ENCODE results near the gene CEP70. TPM values are rescaled to one million over a fixed set of nuclear protein-coding genes. Genes with fewer than 3 reads are reported as not detected.

CEP70 gene
- total RNA-seq, 4 donors from 2014 or later = 19.7 to 24.6 (median 21.5) TPM

DNA sequence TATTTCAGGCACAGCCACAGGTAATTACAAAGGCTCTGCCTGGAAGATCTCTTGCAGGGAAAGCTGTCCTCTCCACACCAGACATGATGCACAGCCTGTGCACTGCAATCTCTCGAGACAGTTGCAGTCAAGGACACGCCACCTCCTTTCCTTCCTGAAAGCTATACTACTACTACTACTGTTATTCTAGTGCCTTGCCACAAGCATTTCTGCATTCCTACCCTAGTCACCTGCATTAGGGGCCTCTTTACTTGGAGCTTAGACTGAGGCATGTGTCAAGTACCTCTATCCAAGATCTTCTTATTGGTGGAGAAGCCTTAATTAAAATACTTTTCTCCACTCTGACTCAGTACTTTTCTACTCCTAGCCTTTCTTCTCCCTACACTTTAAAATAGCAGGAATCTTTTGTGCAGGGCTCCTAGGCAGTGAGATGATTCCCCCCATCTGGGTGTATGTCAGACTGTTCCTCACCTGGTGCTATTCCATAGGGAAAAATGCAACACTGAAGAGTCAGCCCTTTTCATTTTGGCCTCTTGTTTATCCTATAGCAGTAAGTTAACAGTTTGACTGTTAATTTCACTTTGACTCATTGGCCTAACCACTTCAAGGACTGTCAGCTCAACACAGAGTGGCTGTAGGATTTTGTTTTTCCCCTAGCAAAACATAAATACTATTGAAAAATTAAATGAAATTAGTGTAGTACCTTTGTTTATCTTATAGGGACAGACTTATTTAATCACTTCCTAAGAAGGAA is 80.8 kb downstream of the CEP70 start:
- no peaks in the 10 kb centered on the region for H3K27me3 ChIP-seq
- no peak overlapping the region for H3K27ac ChIP-seq
- no peak for DNase-seq (ENCODE audit: low spot score in 2 of 2)
- H3K9me3 ChIP-seq = peaks cover 0 to 10% (median 4%) of the 10 kb centered on the region in 4 donors
- no peak overlapping the region for H3K4me3 ChIP-seq
- no peak for TF ChIP-seq EP300 (IDR thresholded peaks at IDR 0.05)
- TF ChIP-seq, protein P1, sequence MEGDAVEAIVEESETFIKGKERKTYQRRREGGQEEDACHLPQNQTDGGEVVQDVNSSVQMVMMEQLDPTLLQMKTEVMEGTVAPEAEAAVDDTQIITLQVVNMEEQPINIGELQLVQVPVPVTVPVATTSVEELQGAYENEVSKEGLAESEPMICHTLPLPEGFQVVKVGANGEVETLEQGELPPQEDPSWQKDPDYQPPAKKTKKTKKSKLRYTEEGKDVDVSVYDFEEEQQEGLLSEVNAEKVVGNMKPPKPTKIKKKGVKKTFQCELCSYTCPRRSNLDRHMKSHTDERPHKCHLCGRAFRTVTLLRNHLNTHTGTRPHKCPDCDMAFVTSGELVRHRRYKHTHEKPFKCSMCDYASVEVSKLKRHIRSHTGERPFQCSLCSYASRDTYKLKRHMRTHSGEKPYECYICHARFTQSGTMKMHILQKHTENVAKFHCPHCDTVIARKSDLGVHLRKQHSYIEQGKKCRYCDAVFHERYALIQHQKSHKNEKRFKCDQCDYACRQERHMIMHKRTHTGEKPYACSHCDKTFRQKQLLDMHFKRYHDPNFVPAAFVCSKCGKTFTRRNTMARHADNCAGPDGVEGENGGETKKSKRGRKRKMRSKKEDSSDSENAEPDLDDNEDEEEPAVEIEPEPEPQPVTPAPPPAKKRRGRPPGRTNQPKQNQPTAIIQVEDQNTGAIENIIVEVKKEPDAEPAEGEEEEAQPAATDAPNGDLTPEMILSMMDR (IDR thresholded peaks at IDR 0.05) = no peak
- TF ChIP-seq POLR2A (IDR thresholded peaks at IDR 0.05) = no peak
- peaks cover 0 to 34% (median 8%) of the 10 kb centered on the region in 3 donors for H3K36me3 ChIP-seq
- 81 to 85% methylated on average over 2 of the region's 2 CpGs for WGBS, 2 donors
- no peaks in the 10 kb centered on the region for H3K4me1 ChIP-seq

DNA sequence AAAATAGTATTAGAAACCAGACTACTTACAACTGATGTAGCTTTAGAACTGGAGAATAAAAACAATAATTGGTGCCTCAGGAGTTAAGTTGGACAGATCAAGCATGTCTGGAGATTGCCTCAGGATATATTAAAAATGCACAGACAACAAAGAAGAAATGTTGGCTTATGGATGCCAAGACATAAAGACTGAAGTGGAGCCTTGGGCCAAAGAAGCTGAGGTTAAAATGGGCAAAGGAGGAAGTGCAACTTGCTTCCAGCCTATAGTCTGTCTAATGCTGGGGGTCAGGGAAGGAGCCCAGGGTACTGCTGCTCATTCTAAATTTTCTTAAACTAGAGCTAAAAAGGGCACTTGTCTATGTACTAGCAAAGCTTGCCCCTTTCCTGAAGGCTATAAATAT is 82.1 kb downstream of the CEP70 start:
- H3K4me3 ChIP-seq = no peak overlapping the region
- no peak for DNase-seq (ENCODE audit: low spot score in 2 of 2)
- no peaks in the 10 kb centered on the region for H3K27me3 ChIP-seq
- H3K27ac ChIP-seq = no peak overlapping the region
- no peaks in the 10 kb centered on the region for H3K4me1 ChIP-seq
- peaks cover 0 to 21% (median 0%) of the 10 kb centered on the region in 3 donors for H3K36me3 ChIP-seq
- TF ChIP-seq POLR2A (IDR thresholded peaks at IDR 0.05) (no peak), EP300 (IDR thresholded peaks at IDR 0.05) (no peak)
- TF ChIP-seq, protein P1 (IDR thresholded peaks at IDR 0.05) = no peak
- no peaks in the 10 kb centered on the region for H3K9me3 ChIP-seq

DNA sequence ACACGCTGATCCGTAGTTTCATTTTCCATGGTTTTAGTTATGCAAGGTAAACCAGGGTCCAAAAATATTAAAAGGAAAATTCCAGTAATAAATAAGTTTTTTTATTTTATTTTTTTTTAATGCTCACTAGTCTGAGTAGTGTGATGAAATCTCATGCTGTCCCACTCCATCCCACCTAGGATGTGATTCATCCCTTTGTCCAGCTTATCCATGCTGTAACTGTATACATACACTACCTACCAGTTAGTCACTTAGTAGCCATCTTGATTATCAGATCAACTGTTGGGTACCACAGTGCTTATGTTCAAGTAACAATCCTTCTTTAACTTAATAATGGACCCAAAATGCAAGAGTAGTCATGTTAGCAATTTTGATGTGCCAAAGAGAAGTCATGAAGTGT is 84.5 kb downstream of the CEP70 start:
- Histone ChIP-seq H3K4me3 (no peak overlapping the region), H3K36me3 (peaks cover 0 to 18% (median 0%) of the 10 kb centered on the region in 3 donors), H3K27me3 (no peaks in the 10 kb centered on the region), H3K27ac (no peak overlapping the region), H3K4me1 (no peaks in the 10 kb centered on the region), H3K9me3 (no peaks in the 10 kb centered on the region)
- TF ChIP-seq EP300 (IDR thresholded peaks at IDR 0.05) = no peak
- TF ChIP-seq POLR2A (IDR thresholded peaks at IDR 0.05) = no peak
- TF ChIP-seq, protein P1 (IDR thresholded peaks at IDR 0.05) = no peak
- WGBS, 2 donors = 96 to 97% methylated on average over 2 of the region's 2 CpGs
- no peak for DNase-seq (ENCODE audit: low spot score in 2 of 2)

DNA sequence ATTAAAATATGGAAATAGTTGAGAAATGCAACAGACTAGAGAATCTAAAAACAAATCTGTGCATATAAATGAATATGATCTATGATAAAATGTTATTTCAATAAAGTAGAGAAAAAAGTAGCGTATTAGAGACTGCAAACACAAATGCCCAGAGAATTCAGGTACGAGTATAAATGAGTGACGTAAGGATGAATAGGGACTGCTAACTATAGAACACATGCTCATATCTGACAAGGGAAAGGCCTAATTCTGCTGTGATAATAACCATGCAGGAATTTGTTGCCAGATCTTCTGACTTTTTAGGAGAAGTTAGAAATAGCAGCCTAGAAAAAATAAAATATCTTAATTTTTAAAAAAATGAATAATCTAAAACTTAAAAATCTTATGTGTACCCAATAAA is 86.5 kb downstream of the CEP70 start:
- 95 to 96% methylated on average over 3 of the region's 3 CpGs for WGBS, 2 donors
- no peak for DNase-seq (ENCODE audit: low spot score in 2 of 2)
- H3K4me3 ChIP-seq = no peak overlapping the region
- H3K36me3 ChIP-seq = peaks cover 0 to 32% (median 0%) of the 10 kb centered on the region in 3 donors
- no peaks in the 10 kb centered on the region for H3K4me1 ChIP-seq
- TF ChIP-seq, protein P1 (IDR thresholded peaks at IDR 0.05) = no peak
- TF ChIP-seq EP300 (IDR thresholded peaks at IDR 0.05) (no peak), POLR2A (IDR thresholded peaks at IDR 0.05) (no peak)
- no peaks in the 10 kb centered on the region for H3K27me3 ChIP-seq
- no peak overlapping the region for H3K27ac ChIP-seq
- no peaks in the 10 kb centered on the region for H3K9me3 ChIP-seq

DNA sequence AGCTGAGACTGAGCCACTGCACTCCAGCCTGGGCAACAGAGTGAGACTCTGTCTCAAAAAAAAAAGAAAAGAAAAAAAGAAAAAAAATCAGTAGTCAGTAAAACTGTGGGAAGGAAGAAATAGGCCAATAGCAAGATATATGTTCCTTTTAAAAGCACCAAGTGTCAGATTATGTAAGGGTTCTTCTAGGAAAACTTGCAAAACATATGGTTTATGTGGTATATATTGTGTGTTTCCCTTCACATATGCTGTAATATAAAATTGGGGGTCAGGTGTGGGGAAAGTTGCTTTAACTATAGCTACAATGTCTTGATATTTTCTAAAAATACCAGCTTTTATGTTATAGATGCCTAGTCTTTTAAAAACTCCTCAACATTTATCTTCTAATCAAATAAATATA is 95.1 kb downstream of the CEP70 start:
- no peak for DNase-seq (ENCODE audit: low spot score in 2 of 2)
- Histone ChIP-seq H3K27me3 (no peaks in the 10 kb centered on the region), H3K4me3 (no peak overlapping the region), H3K27ac (no peak overlapping the region), H3K9me3 (no peaks in the 10 kb centered on the region), H3K4me1 (no peaks in the 10 kb centered on the region), H3K36me3 (peaks cover 0 to 64% (median 0%) of the 10 kb centered on the region in 3 donors)
- TF ChIP-seq EP300 (IDR thresholded peaks at IDR 0.05) (no peak), POLR2A (IDR thresholded peaks at IDR 0.05) (no peak)
- TF ChIP-seq, protein P1 (IDR thresholded peaks at IDR 0.05) = no peak
